ENCODE results near the gene MRM1. TPM values are rescaled to one million over a fixed set of nuclear protein-coding genes. Genes with fewer than 3 reads are reported as not detected.

Gene MRM1
- total RNA-seq, 2 donors from 2014 or later: 3.7 to 6.3 TPM

GRCh38 chr17:36610474-36610873 lies 9.1 kb downstream of the MRM1 start:
- Histone ChIP-seq H3K27ac (no peak overlapping the region), H3K9me3 (no peaks in the 10 kb centered on the region), H3K4me3 (no peak overlapping the region), H3K4me1 (peaks cover 0 to 7% of the 10 kb centered on the region in 2 donors), H3K36me3 (no peaks in the 10 kb centered on the region), H3K27me3 (no peaks in the 10 kb centered on the region)
- TF ChIP-seq CTCF (IDR thresholded peaks at IDR 0.05): no peak
- no peak for DNase-seq (ENCODE audit: low spot score)

DNA sequence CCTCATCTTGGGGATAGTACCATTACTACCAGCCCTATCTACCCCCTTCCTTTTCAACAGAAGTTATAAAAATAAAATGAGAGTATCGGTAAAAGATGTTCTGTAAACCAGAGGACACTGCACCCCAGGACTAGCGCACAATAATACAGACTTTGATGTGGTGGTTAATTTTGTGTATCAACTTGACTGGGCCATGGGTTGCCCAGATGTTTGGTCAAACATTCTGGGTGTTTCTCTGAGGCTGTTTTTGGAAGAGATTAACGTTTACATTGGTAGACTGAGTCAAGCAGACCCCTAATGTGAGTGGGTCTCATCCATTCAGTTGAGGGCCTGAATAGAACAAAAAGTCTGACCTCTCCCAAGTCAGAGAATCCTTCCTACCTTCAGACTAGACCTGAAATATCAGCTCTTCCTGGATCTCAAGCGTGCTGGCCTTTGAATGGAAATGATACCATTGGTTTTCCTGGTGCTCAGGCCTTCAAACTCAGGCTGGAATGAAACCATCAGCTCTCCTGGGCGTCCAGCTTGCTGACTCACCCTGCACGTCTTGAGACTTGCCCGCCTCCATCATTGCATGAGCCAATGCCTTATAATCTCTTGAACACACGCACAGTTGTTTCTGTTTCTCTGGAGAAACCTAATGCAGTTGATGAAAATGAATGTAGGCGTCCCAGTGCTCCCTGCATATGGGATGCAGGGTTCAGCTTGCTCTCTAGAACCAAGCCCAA lies 10.1 kb downstream of the MRM1 start:
- Histone ChIP-seq H3K4me1 (peaks cover 0 to 7% of the 10 kb centered on the region in 2 donors), H3K9me3 (no peaks in the 10 kb centered on the region), H3K4me3 (no peak overlapping the region), H3K36me3 (no peaks in the 10 kb centered on the region), H3K27ac (no peak overlapping the region), H3K27me3 (no peaks in the 10 kb centered on the region)
- no peak for DNase-seq (ENCODE audit: low spot score)
- TF ChIP-seq CTCF (IDR thresholded peaks at IDR 0.05): no peak

DNA sequence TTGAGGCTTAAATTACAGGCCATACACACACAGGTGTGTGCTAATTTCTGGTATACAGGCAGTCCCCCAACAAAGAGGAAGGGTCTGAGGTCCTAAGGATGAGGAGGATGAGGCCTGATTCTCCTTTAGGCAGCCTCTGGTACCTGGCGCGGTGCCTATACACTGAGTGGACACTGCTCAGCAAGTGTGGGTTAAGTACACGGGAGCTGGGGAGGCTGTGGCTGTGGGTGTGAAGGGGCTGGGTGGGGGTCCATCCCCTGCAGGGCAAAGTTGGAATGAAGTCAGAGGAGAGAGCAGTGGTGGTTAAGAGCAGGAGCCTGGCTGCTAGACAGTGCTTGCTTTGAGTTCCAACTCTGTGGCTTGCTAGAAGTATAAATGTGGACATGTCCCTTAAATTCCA lies 10.9 kb downstream of the MRM1 start:
- peaks cover 0 to 7% of the 10 kb centered on the region in 2 donors for H3K4me1 ChIP-seq
- no peaks in the 10 kb centered on the region for H3K27me3 ChIP-seq
- no peak overlapping the region for H3K4me3 ChIP-seq
- no peak overlapping the region for H3K27ac ChIP-seq
- DNase-seq (ENCODE audit: low spot score): no peak
- H3K9me3 ChIP-seq: no peaks in the 10 kb centered on the region
- H3K36me3 ChIP-seq: no peaks in the 10 kb centered on the region
- TF ChIP-seq CTCF (IDR thresholded peaks at IDR 0.05): no peak

GRCh38 chr17:36613155-36613554 lies 11.8 kb downstream of the MRM1 start:
- Histone ChIP-seq H3K27ac (no peak overlapping the region), H3K27me3 (no peaks in the 10 kb centered on the region), H3K36me3 (no peaks in the 10 kb centered on the region), H3K4me3 (no peak overlapping the region), H3K9me3 (no peaks in the 10 kb centered on the region), H3K4me1 (peaks cover 0 to 7% of the 10 kb centered on the region in 2 donors)
- no peak for TF ChIP-seq CTCF (IDR thresholded peaks at IDR 0.05)
- no peak for DNase-seq (ENCODE audit: low spot score)

GRCh38 chr17:36614081-36614480 lies 12.7 kb downstream of the MRM1 start:
- Histone ChIP-seq H3K4me1 (peaks cover 0 to under 1% of the 10 kb centered on the region in 2 donors), H3K36me3 (no peaks in the 10 kb centered on the region), H3K9me3 (no peaks in the 10 kb centered on the region), H3K27ac (no peak overlapping the region), H3K4me3 (no peak overlapping the region), H3K27me3 (no peaks in the 10 kb centered on the region)
- no peak for DNase-seq (ENCODE audit: low spot score)
- no peak for TF ChIP-seq CTCF (IDR thresholded peaks at IDR 0.05)

GRCh38 chr17:36614933-36615332 lies 13.6 kb downstream of the MRM1 start:
- Histone ChIP-seq H3K4me1 (no peaks in the 10 kb centered on the region), H3K4me3 (no peak overlapping the region), H3K9me3 (no peaks in the 10 kb centered on the region), H3K27ac (no peak overlapping the region), H3K36me3 (no peaks in the 10 kb centered on the region), H3K27me3 (no peaks in the 10 kb centered on the region)
- TF ChIP-seq CTCF (IDR thresholded peaks at IDR 0.05): no peak
- DNase-seq (ENCODE audit: low spot score): no peak
